Activated gamma-delta T cell treated with anti-CD3 and anti-CD28 coated beads, Interleukin-2, amount 50 U/mL, for 16 hours (primary cell): Measurements from ENCODE around the gene LUC7L2.
"Not testable (repeated sequence)": the region's sequence is repeated elsewhere in the genome, so short reads cannot be mapped to it uniquely, and the experiment has no call there.

Source experiments
- DNase-seq: peaks from one replicate; pipeline ENCODE4 v3.0.0-alpha.2; 2020; ENCODE audit warnings: low read depth

The LUC7L2 gene

GRCh38 chr7:139355320-139355719 is 4.4 kb upstream of the LUC7L2 start:
- DNase-seq = no peak

- not testable (repeated sequence) for DNase-seq
These were observed 1.8 kb upstream of the LUC7L2 start for GRCh38 chr7:139357729-139358506.

- DNase-seq = no peak
These were observed 941 bp upstream of the LUC7L2 start for GRCh38 chr7:139358541-139359365.

- DNase-seq = peak; percentile 98
These were observed 685 bp downstream of the LUC7L2 start for GRCh38 chr7:139360210-139360947.

GRCh38 chr7:139360948-139361307 is 1.2 kb downstream of the LUC7L2 start:
- no peak for DNase-seq

- DNase-seq = no peak
These were observed 1.8 kb downstream of the LUC7L2 start for GRCh38 chr7:139361523-139361922.

- no peak for DNase-seq
These were observed 2.6 kb downstream of the LUC7L2 start for GRCh38 chr7:139362302-139362701.

- no peak for DNase-seq
These were observed 3.3 kb downstream of the LUC7L2 start for GRCh38 chr7:139362981-139363380.

GRCh38 chr7:139365336-139365735 is 5.6 kb downstream of the LUC7L2 start:
- DNase-seq = no peak

- no peak for DNase-seq
These were observed 6.7 kb downstream of the LUC7L2 start for GRCh38 chr7:139366400-139366799.

- DNase-seq = no peak
These were observed 7.9 kb downstream of the LUC7L2 start for GRCh38 chr7:139367438-139368155.

GRCh38 chr7:139370301-139370942 is 10.7 kb downstream of the LUC7L2 start:
- no peak for DNase-seq

GRCh38 chr7:139370943-139371313 is 11.2 kb downstream of the LUC7L2 start:
- no peak for DNase-seq

- DNase-seq = no peak
These were observed 14.6 kb downstream of the LUC7L2 start for GRCh38 chr7:139374246-139374645.

- no peak for DNase-seq
These were observed 22.7 kb downstream of the LUC7L2 start for GRCh38 chr7:139382439-139382838.

- no peak for DNase-seq
These were observed 24.9 kb downstream of the LUC7L2 start for GRCh38 chr7:139384611-139385010.

GRCh38 chr7:139387594-139387993 is 27.9 kb downstream of the LUC7L2 start:
- no peak for DNase-seq

GRCh38 chr7:139389091-139389490 is 29.4 kb downstream of the LUC7L2 start:
- DNase-seq = no peak

- DNase-seq = no peak
These were observed 30.1 kb downstream of the LUC7L2 start for GRCh38 chr7:139389774-139390173.

- no peak for DNase-seq
These were observed 34.0 kb downstream of the LUC7L2 start for GRCh38 chr7:139393621-139394211.

GRCh38 chr7:139394540-139394939 is 34.8 kb downstream of the LUC7L2 start:
- no peak for DNase-seq
